GM18867 (cell line): ENCODE measurements around the gene CREG1.
"Not testable (repeated sequence)": the region's sequence is repeated elsewhere in the genome, so short reads cannot be mapped to it uniquely, and the experiment has no call there.

ENCODE experiments used
- ATAC-seq: cut with Tn5 transposase; IDR thresholded peaks from one replicate; pipeline ENCODE4 v1.9.1; 2021; ENCODE audit warnings: mild to moderate bottlenecking, moderate library complexity; ENCODE audit not compliant: unreplicated experiment

CREG1 gene

GRCh38 chr1:167564612-167565270 is 11.2 kb upstream of the CREG1 start:
- ATAC-seq = no peak

GRCh38 chr1:167563579-167564246 is 10.2 kb upstream of the CREG1 start:
- ATAC-seq = no peak

GRCh38 chr1:167562702-167563101 is 9.1 kb upstream of the CREG1 start:
- ATAC-seq = no peak

- ATAC-seq = no peak
These were observed 8.2 kb upstream of the CREG1 start for GRCh38 chr1:167561753-167562152.

- no peak for ATAC-seq
These were observed 2.6 kb upstream of the CREG1 start for GRCh38 chr1:167555971-167556714.

GRCh38 chr1:167555072-167555471 is 1.5 kb upstream of the CREG1 start:
- not testable (repeated sequence) for ATAC-seq

- ATAC-seq = peak; percentile 22
These were observed 642 bp upstream of the CREG1 start for GRCh38 chr1:167554028-167554779.

- ATAC-seq = no peak
These were observed 2.2 kb downstream of the CREG1 start for GRCh38 chr1:167551362-167551761.

GRCh38 chr1:167548059-167548932 is 5.3 kb downstream of the CREG1 start:
- no peak for ATAC-seq

- ATAC-seq = no peak
These were observed 6.6 kb downstream of the CREG1 start for GRCh38 chr1:167546935-167547334.

- ATAC-seq = no peak
These were observed 8.2 kb downstream of the CREG1 start for GRCh38 chr1:167545349-167545748.

GRCh38 chr1:167544447-167545093 is 9.0 kb downstream of the CREG1 start:
- ATAC-seq = no peak

GRCh38 chr1:167543199-167543990 is 10.2 kb downstream of the CREG1 start:
- no peak for ATAC-seq

- ATAC-seq = no peak
These were observed 11.2 kb downstream of the CREG1 start for GRCh38 chr1:167542109-167543032.

GRCh38 chr1:167541610-167542009 is 12.0 kb downstream of the CREG1 start:
- no peak for ATAC-seq

GRCh38 chr1:167541003-167541402 is 12.6 kb downstream of the CREG1 start:
- no peak for ATAC-seq

GRCh38 chr1:167538657-167539056 is 14.9 kb downstream of the CREG1 start:
- ATAC-seq = no peak

- ATAC-seq = no peak
These were observed 19.7 kb downstream of the CREG1 start for GRCh38 chr1:167533851-167534300.
